ENCODE results near the gene ITGBL1.

The ITGBL1 gene

GRCh38 chr13:101447852-101448251, 4.6 kb upstream of the ITGBL1 start:
- ATAC-seq (ENCODE audit: insufficient read depth, low read depth) = no peak
- TF ChIP-seq EZH2 (IDR thresholded peaks at IDR 0.05; ENCODE audit: borderline replicate concordance, low read depth, low read length, severe bottlenecking) (no peak), CTCF (IDR thresholded peaks at IDR 0.05; ENCODE audit: borderline replicate concordance, extremely low read depth, low read length, poor library complexity, severe bottlenecking) (no peak)
- H3K27me3 ChIP-seq (ENCODE audit: insufficient read depth, low read length, poor library complexity) = no peaks in the 10 kb centered on the region
- H3K79me2 ChIP-seq (ENCODE audit: insufficient read depth, low read length) = no peaks in the 10 kb centered on the region
- no peak overlapping the region for H3K4me2 ChIP-seq (ENCODE audit: insufficient read depth, low read length)
- no peak overlapping the region for H2AFZ ChIP-seq (ENCODE audit: low read depth, low read length)
- no peaks in the 10 kb centered on the region for H3K36me3 ChIP-seq (ENCODE audit: insufficient read depth, low read length)
- H3K27ac ChIP-seq (ENCODE audit: low read length) = no peak overlapping the region
- H3K9me3 ChIP-seq (ENCODE audit: insufficient read depth, low read length, severe bottlenecking) = no peaks in the 10 kb centered on the region
- no peaks in the 10 kb centered on the region for H3K4me1 ChIP-seq (ENCODE audit: insufficient read depth, low read length)
- H4K20me1 ChIP-seq (ENCODE audit: insufficient read depth, low read length) = no peaks in the 10 kb centered on the region
- H3K9ac ChIP-seq (ENCODE audit: low read depth, low read length) = no peak overlapping the region
- no peak overlapping the region for H3K4me3 ChIP-seq (ENCODE audit: low read depth in 1 of 2, low read length in 2 of 2)
- no peak for DNase-seq

DNA sequence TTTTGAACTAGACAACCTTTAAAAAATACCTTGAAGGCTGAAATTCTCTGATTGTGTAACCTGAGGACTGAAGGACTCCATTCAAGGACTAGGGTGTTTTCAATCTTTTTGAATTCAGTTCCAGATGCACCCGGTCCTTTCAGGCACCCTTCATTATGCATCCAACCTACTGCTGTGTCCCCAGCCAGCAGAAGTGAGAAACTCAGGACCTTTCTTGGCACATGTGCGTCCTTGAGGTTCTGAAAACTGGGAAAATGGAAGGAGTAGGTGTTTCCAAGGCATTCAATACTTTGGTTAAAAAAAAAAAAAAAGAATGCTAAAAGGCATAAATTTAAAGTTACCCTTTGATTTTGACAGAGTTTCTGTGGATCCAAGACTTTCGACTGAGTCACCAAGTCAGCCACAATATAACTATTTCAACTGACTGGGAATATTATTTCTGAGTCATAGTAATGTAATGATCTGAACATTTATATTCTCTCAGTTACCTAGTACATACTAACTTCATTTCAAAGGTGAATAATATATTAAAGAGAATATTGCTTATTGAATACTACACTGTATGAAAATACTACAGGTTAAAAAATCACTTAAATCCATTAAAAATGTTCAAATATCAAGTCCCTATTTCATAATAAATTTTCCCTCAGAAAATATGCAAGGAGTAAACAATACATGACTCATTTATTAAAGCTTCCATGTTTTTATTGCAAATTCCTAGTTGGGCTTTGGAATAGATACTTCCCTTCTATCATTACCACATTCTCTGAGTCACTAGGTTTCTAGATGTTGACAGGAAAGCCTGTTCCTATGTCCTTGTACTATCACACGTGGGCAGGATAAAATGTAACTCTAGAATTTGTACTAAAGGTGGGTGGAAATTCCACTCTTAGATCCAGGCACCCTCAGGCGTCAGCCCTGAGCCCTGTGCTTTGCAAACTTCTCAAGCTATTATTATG, 2.4 kb upstream of the ITGBL1 start:
- Histone ChIP-seq H4K20me1 (ENCODE audit: insufficient read depth, low read length) (no peaks in the 10 kb centered on the region), H3K27ac (ENCODE audit: low read length) (no peak overlapping the region), H3K4me1 (ENCODE audit: insufficient read depth, low read length) (no peaks in the 10 kb centered on the region; the same call in 1 of the 2 replicates), H2AFZ (ENCODE audit: low read depth, low read length) (no peak overlapping the region), H3K9ac (ENCODE audit: low read depth, low read length) (no peak overlapping the region), H3K9me3 (ENCODE audit: insufficient read depth, low read length, severe bottlenecking) (no peaks in the 10 kb centered on the region), H3K27me3 (ENCODE audit: insufficient read depth, low read length, poor library complexity) (no peaks in the 10 kb centered on the region), H3K4me3 (ENCODE audit: low read depth in 1 of 2, low read length in 2 of 2) (no peak overlapping the region), H3K36me3 (ENCODE audit: insufficient read depth, low read length) (no peaks in the 10 kb centered on the region), H3K4me2 (ENCODE audit: insufficient read depth, low read length) (no peak overlapping the region), H3K79me2 (ENCODE audit: insufficient read depth, low read length) (no peaks in the 10 kb centered on the region)
- no peak for DNase-seq
- TF ChIP-seq CTCF (IDR thresholded peaks at IDR 0.05; ENCODE audit: borderline replicate concordance, extremely low read depth, low read length, poor library complexity, severe bottlenecking) = no peak
- TF ChIP-seq EZH2 (IDR thresholded peaks at IDR 0.05; ENCODE audit: borderline replicate concordance, low read depth, low read length, severe bottlenecking) = no peak
- ATAC-seq (ENCODE audit: insufficient read depth, low read depth) = no peak

GRCh38 chr13:101450749-101451130, 1.7 kb upstream of the ITGBL1 start:
- no peak overlapping the region for H2AFZ ChIP-seq (ENCODE audit: low read depth, low read length)
- ATAC-seq (ENCODE audit: insufficient read depth, low read depth) = no peak
- H3K9me3 ChIP-seq (ENCODE audit: insufficient read depth, low read length, severe bottlenecking) = no peaks in the 10 kb centered on the region
- no peak overlapping the region for H3K4me3 ChIP-seq (ENCODE audit: low read depth in 1 of 2, low read length in 2 of 2)
- H3K4me1 ChIP-seq (ENCODE audit: insufficient read depth, low read length) = no peaks in the 10 kb centered on the region; the same call in 1 of the 2 replicates
- no peaks in the 10 kb centered on the region for H4K20me1 ChIP-seq (ENCODE audit: insufficient read depth, low read length)
- no peak overlapping the region for H3K9ac ChIP-seq (ENCODE audit: low read depth, low read length)
- H3K4me2 ChIP-seq (ENCODE audit: insufficient read depth, low read length) = no peak overlapping the region
- H3K36me3 ChIP-seq (ENCODE audit: insufficient read depth, low read length) = no peaks in the 10 kb centered on the region
- DNase-seq = no peak
- H3K79me2 ChIP-seq (ENCODE audit: insufficient read depth, low read length) = no peaks in the 10 kb centered on the region
- no peak overlapping the region for H3K27ac ChIP-seq (ENCODE audit: low read length)
- no peaks in the 10 kb centered on the region for H3K27me3 ChIP-seq (ENCODE audit: insufficient read depth, low read length, poor library complexity)
- TF ChIP-seq EZH2 (IDR thresholded peaks at IDR 0.05; ENCODE audit: borderline replicate concordance, low read depth, low read length, severe bottlenecking) (no peak), CTCF (IDR thresholded peaks at IDR 0.05; ENCODE audit: borderline replicate concordance, extremely low read depth, low read length, poor library complexity, severe bottlenecking) (no peak)
